GM18951 (cell line): ENCODE data around the gene DISP3.

Experiments
- POLR2A ChIP-seq: IDR thresholded peaks from 4 replicates; pipeline ENCODE4 v1.6.1; 2011; ENCODE audit warnings: mild to moderate bottlenecking; ENCODE audit not compliant: insufficient read length, insufficient read depth; ENCODE audit errors: extremely low read depth
- in situ Hi-C: fragments of 300-500 bp; cut with MboI; formaldehyde crosslinking; loops from one replicate; pipeline ENCODE4 v1.12.0; 2022; ENCODE audit warnings: low sequenced_read_pairs, mixed read lengths, inconsistent platforms; ENCODE audit not compliant: unreplicated experiment

The DISP3 gene

GRCh38 chr1:11500881-11501280 lies 21.9 kb downstream of the DISP3 start:
- in situ Hi-C loops, result no loop called here
- TF ChIP-seq POLR2A, result no peak

- TF ChIP-seq POLR2A, result no peak
- in situ Hi-C loops, result no loop called here
Measured at GRCh38 chr1:11501491-11501897, 22.5 kb downstream of the DISP3 start.

- TF ChIP-seq POLR2A, result no peak
- in situ Hi-C loops, result no loop called here
Measured at GRCh38 chr1:11501906-11502485, 23.0 kb downstream of the DISP3 start.

GRCh38 chr1:11502516-11502915 lies 23.6 kb downstream of the DISP3 start:
- in situ Hi-C loops, result no loop called here

GRCh38 chr1:11504599-11504998 lies 25.6 kb downstream of the DISP3 start:
- in situ Hi-C loops, result no loop called here

More at GRCh38 chr1:11502516-11502915, 23.6 kb downstream of the DISP3 start:
- TF ChIP-seq POLR2A, result no peak

GRCh38 chr1:11505591-11506538 lies 26.9 kb downstream of the DISP3 start:
- in situ Hi-C loops, result no loop called here
- no peak for TF ChIP-seq POLR2A

More at GRCh38 chr1:11504599-11504998, 25.6 kb downstream of the DISP3 start:
- no peak for TF ChIP-seq POLR2A

GRCh38 chr1:11507309-11507708 lies 28.4 kb downstream of the DISP3 start:
- no peak for TF ChIP-seq POLR2A
- in situ Hi-C loops, result no loop called here

- in situ Hi-C loops, result no loop called here
- no peak for TF ChIP-seq POLR2A
Measured at GRCh38 chr1:11513681-11514080, 34.7 kb downstream of the DISP3 start.

- in situ Hi-C loops, result no loop called here
- TF ChIP-seq POLR2A, result no peak
Measured at GRCh38 chr1:11514366-11514765, 35.4 kb downstream of the DISP3 start.

- no peak for TF ChIP-seq POLR2A
- in situ Hi-C loops, result no loop called here
Measured at GRCh38 chr1:11515368-11516300, 36.7 kb downstream of the DISP3 start.

- in situ Hi-C loops, result no loop called here
- no peak for TF ChIP-seq POLR2A
Measured at GRCh38 chr1:11516961-11517635, 38.1 kb downstream of the DISP3 start.

- TF ChIP-seq POLR2A, result no peak
- in situ Hi-C loops, result no loop called here
Measured at GRCh38 chr1:11518016-11518701, 39.2 kb downstream of the DISP3 start.
